ENCODE measurements around the gene WDR91. TPM values are rescaled to one million over a fixed set of nuclear protein-coding genes. Genes with fewer than 3 reads are reported as not detected.

WDR91 gene
- total and polyA plus RNA-seq, 2 donors: 14.3 to 19.8 TPM

GRCh38 chr7:135170274-135170997 lies 40.9 kb downstream of the WDR91 start, which contains the start of gene CYREN:
CYREN (minus strand) TSS chr7:135170707; CDS start chr7:135168922, 1,785 bp downstream.
- Histone ChIP-seq H3K4me1 (ENCODE audit: control insufficient read depth in 2 of 2, insufficient read depth in 2 of 2, low read length in 2 of 2) (peaks cover 5 to 18% of the 10 kb centered on the region in 2 donors), H3K27ac (ENCODE audit: low read depth in 1 of 2, low read length in 1 of 2) (peak within 1 kb of the TSS; percentile 96 to 98), H3K36me3 (ENCODE audit: control insufficient read depth in 2 of 2, insufficient read depth in 2 of 2, low read length in 1 of 2) (peaks cover 32 to 33% of the 10 kb centered on the region in 2 donors), H3K4me3 (ENCODE audit: low read length in 2 of 2) (peak within 1 kb of the TSS; percentile 93 to 100), H3K9me3 (ENCODE audit: control insufficient read depth in 2 of 2, insufficient read depth in 1 of 2, low read length in 1 of 2) (no peaks in the 10 kb centered on the region), H3K27me3 (ENCODE audit: control insufficient read depth in 2 of 2, insufficient read depth in 1 of 2, low read length in 1 of 2) (no peaks in the 10 kb centered on the region)
- DNase-seq (ENCODE audit: low read depth in 6 of 9, low spot score in 9 of 9): peak; percentile 47 to 93 (median 82)
- WGBS: under 1% methylated on average over 77 of the region's 77 CpGs

GRCh38 chr7:135169964-135170273 lies 41.4 kb downstream of the WDR91 start:
- DNase-seq (ENCODE audit: low read depth in 6 of 9, low spot score in 9 of 9): peak in 1 of 9 donors; percentile 19
- peaks cover 37 to 38% of the 10 kb centered on the region in 2 donors for H3K36me3 ChIP-seq (ENCODE audit: control insufficient read depth in 2 of 2, insufficient read depth in 2 of 2, low read length in 1 of 2)
- H3K27me3 ChIP-seq (ENCODE audit: control insufficient read depth in 2 of 2, insufficient read depth in 1 of 2, low read length in 1 of 2): no peaks in the 10 kb centered on the region
- peaks cover 0 to 2% of the 10 kb centered on the region in 2 donors for H3K9me3 ChIP-seq (ENCODE audit: control insufficient read depth in 2 of 2, insufficient read depth in 1 of 2, low read length in 1 of 2)
- peak overlapping the region; percentile 96 to 98 for H3K27ac ChIP-seq (ENCODE audit: low read depth in 1 of 2, low read length in 1 of 2)
- H3K4me1 ChIP-seq (ENCODE audit: control insufficient read depth in 2 of 2, insufficient read depth in 2 of 2, low read length in 2 of 2): peaks cover 5 to 18% of the 10 kb centered on the region in 2 donors
- 6% methylated on average over 17 of the region's 17 CpGs for WGBS
- H3K4me3 ChIP-seq (ENCODE audit: low read length in 2 of 2): peak overlapping the region; percentile 93 to 100

- DNase-seq (ENCODE audit: low read depth in 6 of 9, low spot score in 9 of 9): peak in 4 of 9 donors; percentile 7 to 56 (median 23)
- Histone ChIP-seq H3K27ac (ENCODE audit: low read depth in 1 of 2, low read length in 1 of 2) (peak overlapping the region; percentile 96 to 98), H3K4me1 (ENCODE audit: control insufficient read depth in 2 of 2, insufficient read depth in 2 of 2, low read length in 2 of 2) (peaks cover 5 to 18% of the 10 kb centered on the region in 2 donors), H3K36me3 (ENCODE audit: control insufficient read depth in 2 of 2, insufficient read depth in 2 of 2, low read length in 1 of 2) (peaks cover 43 to 44% of the 10 kb centered on the region in 2 donors), H3K9me3 (ENCODE audit: control insufficient read depth in 2 of 2, insufficient read depth in 1 of 2, low read length in 1 of 2) (peaks cover 0 to 8% of the 10 kb centered on the region in 2 donors), H3K27me3 (ENCODE audit: control insufficient read depth in 2 of 2, insufficient read depth in 1 of 2, low read length in 1 of 2) (no peaks in the 10 kb centered on the region), H3K4me3 (ENCODE audit: low read length in 2 of 2) (peak overlapping the region; percentile 93 to 100)
- WGBS: 77% methylated on average over 11 of the region's 11 CpGs
These were observed 42.0 kb downstream of the WDR91 start for GRCh38 chr7:135169141-135169963.

GRCh38 chr7:135168489-135169140 lies 42.7 kb downstream of the WDR91 start:
- peaks cover 46 to 49% of the 10 kb centered on the region in 2 donors for H3K36me3 ChIP-seq (ENCODE audit: control insufficient read depth in 2 of 2, insufficient read depth in 2 of 2, low read length in 1 of 2)
- H3K9me3 ChIP-seq (ENCODE audit: control insufficient read depth in 2 of 2, insufficient read depth in 1 of 2, low read length in 1 of 2): peaks cover 0 to 10% of the 10 kb centered on the region in 2 donors

GRCh38 chr7:135168001-135168400 lies 43.3 kb downstream of the WDR91 start:
- H3K27ac ChIP-seq (ENCODE audit: low read depth in 1 of 2, low read length in 1 of 2): peak overlapping the region in 1 of 2 donors; percentile 26
- H3K4me1 ChIP-seq (ENCODE audit: control insufficient read depth in 2 of 2, insufficient read depth in 2 of 2, low read length in 2 of 2): peaks cover 5 to 18% of the 10 kb centered on the region in 2 donors
- H3K9me3 ChIP-seq (ENCODE audit: control insufficient read depth in 2 of 2, insufficient read depth in 1 of 2, low read length in 1 of 2): peaks cover 0 to 10% of the 10 kb centered on the region in 2 donors
- no peak for DNase-seq (ENCODE audit: low read depth in 6 of 9, low spot score in 9 of 9)
- peaks cover 46 to 50% of the 10 kb centered on the region in 2 donors for H3K36me3 ChIP-seq (ENCODE audit: control insufficient read depth in 2 of 2, insufficient read depth in 2 of 2, low read length in 1 of 2)
- 77% methylated on average over 9 of the region's 9 CpGs for WGBS
- no peaks in the 10 kb centered on the region for H3K27me3 ChIP-seq (ENCODE audit: control insufficient read depth in 2 of 2, insufficient read depth in 1 of 2, low read length in 1 of 2)
- H3K4me3 ChIP-seq (ENCODE audit: low read length in 2 of 2): no peak overlapping the region

More at GRCh38 chr7:135168489-135169140, 42.7 kb downstream of the WDR91 start:
- H3K27me3 ChIP-seq (ENCODE audit: control insufficient read depth in 2 of 2, insufficient read depth in 1 of 2, low read length in 1 of 2): no peaks in the 10 kb centered on the region
- peak overlapping the region in 1 of 2 donors; percentile 20 for H3K27ac ChIP-seq (ENCODE audit: low read depth in 1 of 2, low read length in 1 of 2)
- WGBS: 96% methylated on average over 13 of the region's 13 CpGs
- H3K4me3 ChIP-seq (ENCODE audit: low read length in 2 of 2): no peak overlapping the region
- DNase-seq (ENCODE audit: low read depth in 6 of 9, low spot score in 9 of 9): no peak
- H3K4me1 ChIP-seq (ENCODE audit: control insufficient read depth in 2 of 2, insufficient read depth in 2 of 2, low read length in 2 of 2): peaks cover 5 to 18% of the 10 kb centered on the region in 2 donors

- H3K36me3 ChIP-seq (ENCODE audit: control insufficient read depth in 2 of 2, insufficient read depth in 2 of 2, low read length in 1 of 2): peaks cover 46 to 50% of the 10 kb centered on the region in 2 donors
- no peak overlapping the region for H3K4me3 ChIP-seq (ENCODE audit: low read length in 2 of 2)
- DNase-seq (ENCODE audit: low read depth in 6 of 9, low spot score in 9 of 9): no peak
- H3K4me1 ChIP-seq (ENCODE audit: control insufficient read depth in 2 of 2, insufficient read depth in 2 of 2, low read length in 2 of 2): peaks cover 5 to 18% of the 10 kb centered on the region in 2 donors
- 96% methylated on average over 12 of the region's 12 CpGs for WGBS
- H3K27me3 ChIP-seq (ENCODE audit: control insufficient read depth in 2 of 2, insufficient read depth in 1 of 2, low read length in 1 of 2): no peaks in the 10 kb centered on the region
- peak overlapping the region in 1 of 2 donors; percentile 26 for H3K27ac ChIP-seq (ENCODE audit: low read depth in 1 of 2, low read length in 1 of 2)
- H3K9me3 ChIP-seq (ENCODE audit: control insufficient read depth in 2 of 2, insufficient read depth in 1 of 2, low read length in 1 of 2): peaks cover 0 to 10% of the 10 kb centered on the region in 2 donors
These were observed 43.9 kb downstream of the WDR91 start for GRCh38 chr7:135167365-135167917.

- Histone ChIP-seq H3K9me3 (ENCODE audit: control insufficient read depth in 2 of 2, insufficient read depth in 1 of 2, low read length in 1 of 2) (peaks cover 0 to 20% of the 10 kb centered on the region in 2 donors), H3K4me3 (ENCODE audit: low read length in 2 of 2) (no peak overlapping the region), H3K27ac (ENCODE audit: low read depth in 1 of 2, low read length in 1 of 2) (peak overlapping the region in 1 of 2 donors; percentile 26), H3K4me1 (ENCODE audit: control insufficient read depth in 2 of 2, insufficient read depth in 2 of 2, low read length in 2 of 2) (peaks cover 5 to 18% of the 10 kb centered on the region in 2 donors), H3K36me3 (ENCODE audit: control insufficient read depth in 2 of 2, insufficient read depth in 2 of 2, low read length in 1 of 2) (peaks cover 50 to 56% of the 10 kb centered on the region in 2 donors), H3K27me3 (ENCODE audit: control insufficient read depth in 2 of 2, insufficient read depth in 1 of 2, low read length in 1 of 2) (no peaks in the 10 kb centered on the region)
- WGBS: 83% methylated on average over 18 of the region's 18 CpGs
- no peak for DNase-seq (ENCODE audit: low read depth in 6 of 9, low spot score in 9 of 9)
These were observed 44.9 kb downstream of the WDR91 start for GRCh38 chr7:135166338-135166990.

GRCh38 chr7:135165862-135166261 lies 45.5 kb downstream of the WDR91 start:
- Histone ChIP-seq H3K9me3 (ENCODE audit: control insufficient read depth in 2 of 2, insufficient read depth in 1 of 2, low read length in 1 of 2) (peaks cover 0 to 20% of the 10 kb centered on the region in 2 donors), H3K27me3 (ENCODE audit: control insufficient read depth in 2 of 2, insufficient read depth in 1 of 2, low read length in 1 of 2) (no peaks in the 10 kb centered on the region), H3K36me3 (ENCODE audit: control insufficient read depth in 2 of 2, insufficient read depth in 2 of 2, low read length in 1 of 2) (peaks cover 50 to 58% of the 10 kb centered on the region in 2 donors), H3K4me1 (ENCODE audit: control insufficient read depth in 2 of 2, insufficient read depth in 2 of 2, low read length in 2 of 2) (peaks cover 5 to 19% of the 10 kb centered on the region in 2 donors), H3K4me3 (ENCODE audit: low read length in 2 of 2) (no peak overlapping the region), H3K27ac (ENCODE audit: low read depth in 1 of 2, low read length in 1 of 2) (no peak overlapping the region)
- DNase-seq (ENCODE audit: low read depth in 6 of 9, low spot score in 9 of 9): no peak
- WGBS: 92% methylated on average over 4 of the region's 4 CpGs
